Activated T-helper 2 cell treated with anti-CD3 and anti-CD28 coated beads, Interferon-gamma antibody, Interleukin-2, Interleukin-4, amounts not matched to agents 10 μg/mL and 5 μg/mL and 100 μg/mL, durations not matched to agents 14 hours and 24 hours and 36 hours (primary cell): Measurements from ENCODE around the gene CD276. TPM values are rescaled to one million over a fixed set of nuclear protein-coding genes. Genes with fewer than 3 reads are reported as not detected.

Experiments used
- DNase-seq: peaks from one replicate; pipeline ENCODE4 v3.0.0; 2021; ENCODE audit warnings: low spot score
- H3K27ac Mint-ChIP-seq: one replicate; pipeline ENCODE4 v1.8.0; 2021; ENCODE audit warnings: mixed read lengths
- H3K27me3 Mint-ChIP-seq: one replicate; pipeline ENCODE4 v1.8.0; 2021; ENCODE audit warnings: low read depth, mixed read lengths
- H3K36me3 Mint-ChIP-seq: one replicate; pipeline ENCODE4 v1.8.0; 2021; ENCODE audit warnings: low read depth, mixed read lengths
- H3K4me1 Mint-ChIP-seq: one replicate; pipeline ENCODE4 v1.8.0; 2021; ENCODE audit warnings: low read depth, mixed read lengths
- H3K4me3 Mint-ChIP-seq: one replicate; pipeline ENCODE4 v1.8.0; 2021; ENCODE audit warnings: low read depth, mild to moderate bottlenecking, moderate library complexity, mixed read lengths
- H3K9me3 Mint-ChIP-seq: one replicate; pipeline ENCODE4 v1.8.0; 2021; ENCODE audit warnings: mixed read lengths
- intact Hi-C: fragments of 100-400 bp; cut with micrococcal nuclease; formaldehyde crosslinking; loops from one replicate; pipeline ENCODE4 v1.15.1; 2023
- total RNA-seq: library from RNA; stranded (reverse); gene quantifications from 2 replicates; pipeline ENCODE4 v1.2.3, GENCODE V29; 2022

The CD276 gene
- total RNA-seq, 1 donor from 2014 or later = 16.7 TPM

GRCh38 chr15:73755481-73755880, 71.3 kb downstream of the CD276 start:
- H3K4me3 Mint-ChIP-seq = no peak overlapping the region
- no peak for DNase-seq
- H3K27ac Mint-ChIP-seq = no peak overlapping the region
- no peaks in the 10 kb centered on the region for H3K4me1 Mint-ChIP-seq
- H3K36me3 Mint-ChIP-seq = no peaks in the 10 kb centered on the region
- peaks cover 40% of the 10 kb centered on the region for H3K27me3 Mint-ChIP-seq
- no peaks in the 10 kb centered on the region for H3K9me3 Mint-ChIP-seq
- intact Hi-C loops = no loop called here

- Mint-ChIP-seq H3K9me3 (no peaks in the 10 kb centered on the region), H3K4me3 (no peak overlapping the region), H3K27me3 (peaks cover 36% of the 10 kb centered on the region), H3K4me1 (no peaks in the 10 kb centered on the region), H3K27ac (no peak overlapping the region), H3K36me3 (no peaks in the 10 kb centered on the region)
- DNase-seq = no peak
- intact Hi-C loops = no loop called here
Measured at GRCh38 chr15:73755946-73756345, 71.8 kb downstream of the CD276 start.

- Mint-ChIP-seq H3K36me3 (no peaks in the 10 kb centered on the region), H3K4me3 (no peak overlapping the region), H3K27me3 (peaks cover 33% of the 10 kb centered on the region), H3K4me1 (no peaks in the 10 kb centered on the region), H3K27ac (no peak overlapping the region), H3K9me3 (no peaks in the 10 kb centered on the region)
- DNase-seq = no peak
- intact Hi-C loops = no loop called here
Measured at GRCh38 chr15:73756390-73756789, 72.2 kb downstream of the CD276 start.

- DNase-seq = no peak
- no peaks in the 10 kb centered on the region for H3K4me1 Mint-ChIP-seq
- H3K9me3 Mint-ChIP-seq = no peaks in the 10 kb centered on the region
- H3K27ac Mint-ChIP-seq = no peak overlapping the region
- no peaks in the 10 kb centered on the region for H3K36me3 Mint-ChIP-seq
- intact Hi-C loops = no loop called here
- peaks cover 32% of the 10 kb centered on the region for H3K27me3 Mint-ChIP-seq
- no peak overlapping the region for H3K4me3 Mint-ChIP-seq
Measured at GRCh38 chr15:73756947-73757513, 72.8 kb downstream of the CD276 start.

- Mint-ChIP-seq H3K9me3 (no peaks in the 10 kb centered on the region), H3K36me3 (no peaks in the 10 kb centered on the region), H3K27me3 (peaks cover 32% of the 10 kb centered on the region), H3K4me1 (no peaks in the 10 kb centered on the region), H3K4me3 (no peak overlapping the region), H3K27ac (no peak overlapping the region)
- DNase-seq = no peak
- intact Hi-C loops = no loop called here
Measured at GRCh38 chr15:73757571-73757970, 73.4 kb downstream of the CD276 start.

GRCh38 chr15:73758461-73758860, 74.3 kb downstream of the CD276 start:
- Mint-ChIP-seq H3K27ac (no peak overlapping the region), H3K4me1 (no peaks in the 10 kb centered on the region), H3K4me3 (no peak overlapping the region), H3K27me3 (peaks cover 33% of the 10 kb centered on the region), H3K36me3 (no peaks in the 10 kb centered on the region), H3K9me3 (no peaks in the 10 kb centered on the region)
- intact Hi-C loops = no loop called here
- DNase-seq = no peak

GRCh38 chr15:73760330-73761329, 76.4 kb downstream of the CD276 start:
- no peak overlapping the region for H3K4me3 Mint-ChIP-seq
- intact Hi-C loops = no loop called here
- H3K36me3 Mint-ChIP-seq = no peaks in the 10 kb centered on the region
- H3K27ac Mint-ChIP-seq = no peak overlapping the region
- H3K9me3 Mint-ChIP-seq = no peaks in the 10 kb centered on the region
- peaks cover 18% of the 10 kb centered on the region for H3K27me3 Mint-ChIP-seq
- DNase-seq = no peak
- H3K4me1 Mint-ChIP-seq = no peaks in the 10 kb centered on the region

- H3K4me3 Mint-ChIP-seq = no peak overlapping the region
- no peak overlapping the region for H3K27ac Mint-ChIP-seq
- no peaks in the 10 kb centered on the region for H3K9me3 Mint-ChIP-seq
- no peaks in the 10 kb centered on the region for H3K36me3 Mint-ChIP-seq
- peaks cover 11% of the 10 kb centered on the region for H3K27me3 Mint-ChIP-seq
- DNase-seq = no peak
- intact Hi-C loops = no loop called here
- no peaks in the 10 kb centered on the region for H3K4me1 Mint-ChIP-seq
Measured at GRCh38 chr15:73763931-73764330, 79.7 kb downstream of the CD276 start.

Other genes starting within 250 kb of the CD276 start
- not detected in 2 replicates for gene REC114, start 241.2 kb upstream of the CD276 start, total RNA-seq
- 69.3 and 76.6 TPM in 2 replicates for gene NPTN, start 51.0 kb upstream of the CD276 start, total RNA-seq
- not detected in 2 replicates for gene INSYN1, start 69.0 kb downstream of the CD276 start, total RNA-seq
- not detected in 2 replicates for gene TBC1D21, start 189.2 kb downstream of the CD276 start, total RNA-seq
- 0.84 and 0.99 TPM in 2 replicates for gene LOXL1, start 242.1 kb downstream of the CD276 start, total RNA-seq